IPS-18a (cell line): ENCODE results near the gene SNX13.
"Not testable (repeated sequence)": the region's sequence is repeated elsewhere in the genome, so short reads cannot be mapped to it uniquely, and the experiment has no call there.

Experiments
- H3K27ac ChIP-seq: one replicate; pipeline ENCODE4 v1.5.1; 2013; ENCODE audit warnings: low read length
- H3K27me3 ChIP-seq: one replicate; pipeline ENCODE4 v1.6.1; 2013; ENCODE audit warnings: mild to moderate bottlenecking, low read length; ENCODE audit not compliant: control insufficient read depth, insufficient read depth
- H3K36me3 ChIP-seq: one replicate; pipeline ENCODE4 v1.6.1; 2013; ENCODE audit warnings: low read depth, low read length; ENCODE audit not compliant: control insufficient read depth
- H3K4me1 ChIP-seq: one replicate; pipeline ENCODE4 v1.6.1; 2013; ENCODE audit warnings: low read depth, low read length; ENCODE audit not compliant: control insufficient read depth
- H3K4me3 ChIP-seq: one replicate; pipeline ENCODE4 v1.5.1; 2013; ENCODE audit warnings: low read length
- H3K9ac ChIP-seq: one replicate; pipeline ENCODE4 v1.6.1; 2013; ENCODE audit warnings: mild to moderate bottlenecking, low read length, moderate library complexity
- H3K9me3 ChIP-seq: one replicate; pipeline ENCODE4 v1.6.1; 2013; ENCODE audit warnings: low read depth, low read length; ENCODE audit not compliant: control insufficient read depth

Gene SNX13

DNA sequence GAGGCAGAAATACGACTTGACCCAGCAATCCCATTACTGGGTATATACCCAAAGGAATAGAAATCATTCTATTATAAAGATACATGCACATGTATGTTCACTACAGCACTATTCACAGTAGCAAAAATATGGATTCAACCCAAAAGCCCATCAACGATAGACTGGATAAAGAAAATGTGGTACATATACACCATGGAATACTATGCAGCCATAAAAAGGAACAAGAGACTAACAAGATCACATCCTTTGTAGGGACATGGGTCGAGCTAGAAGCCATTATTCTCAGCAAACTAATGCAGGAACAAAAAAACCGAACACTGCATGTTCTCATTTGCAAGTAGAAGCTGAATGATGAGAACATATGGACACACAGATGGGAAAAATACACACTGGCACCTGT, 31.0 kb downstream of the SNX13 start:
- not testable (repeated sequence) for H3K9me3 ChIP-seq, H3K27ac ChIP-seq, H3K4me1 ChIP-seq, H3K36me3 ChIP-seq, H3K27me3 ChIP-seq, H3K4me3 ChIP-seq, H3K9ac ChIP-seq

GRCh38 chr7:17907014-17907413, 33.3 kb downstream of the SNX13 start:
- Histone ChIP-seq H3K4me3 (no peak overlapping the region), H3K9ac (no peak overlapping the region), H3K27ac (no peak overlapping the region), H3K4me1 (peaks cover 20% of the 10 kb centered on the region), H3K27me3 (no peaks in the 10 kb centered on the region), H3K36me3 (no peaks in the 10 kb centered on the region), H3K9me3 (no peaks in the 10 kb centered on the region)

DNA sequence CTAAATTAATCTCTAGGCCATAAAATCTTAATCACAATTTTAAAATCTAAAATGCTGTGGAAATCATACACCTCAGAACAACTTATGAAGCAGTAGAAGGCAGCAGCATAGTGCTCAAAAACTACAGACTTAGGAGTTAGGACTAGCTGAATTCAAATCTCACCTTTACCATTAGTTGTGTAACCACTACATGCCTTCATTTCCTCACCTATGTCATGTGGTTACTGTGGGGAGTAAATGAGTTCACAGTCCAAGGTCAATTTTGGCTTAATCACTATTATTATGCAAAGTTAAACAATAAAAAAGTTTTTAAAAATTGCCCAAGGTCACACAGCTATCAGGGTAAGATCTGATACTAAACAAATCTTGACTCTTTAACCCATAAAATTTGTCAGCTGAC, 37.0 kb downstream of the SNX13 start:
- peaks cover 27% of the 10 kb centered on the region for H3K4me1 ChIP-seq
- no peak overlapping the region for H3K9ac ChIP-seq
- no peaks in the 10 kb centered on the region for H3K27me3 ChIP-seq
- no peaks in the 10 kb centered on the region for H3K36me3 ChIP-seq
- H3K4me3 ChIP-seq, result no peak overlapping the region
- no peak overlapping the region for H3K27ac ChIP-seq
- no peaks in the 10 kb centered on the region for H3K9me3 ChIP-seq

GRCh38 chr7:17902599-17902998, 37.7 kb downstream of the SNX13 start:
- Histone ChIP-seq H3K27ac (no peak overlapping the region), H3K9me3 (no peaks in the 10 kb centered on the region), H3K4me3 (peak overlapping the region; percentile 11), H3K4me1 (peaks cover 27% of the 10 kb centered on the region), H3K27me3 (no peaks in the 10 kb centered on the region), H3K36me3 (no peaks in the 10 kb centered on the region), H3K9ac (no peak overlapping the region)

DNA sequence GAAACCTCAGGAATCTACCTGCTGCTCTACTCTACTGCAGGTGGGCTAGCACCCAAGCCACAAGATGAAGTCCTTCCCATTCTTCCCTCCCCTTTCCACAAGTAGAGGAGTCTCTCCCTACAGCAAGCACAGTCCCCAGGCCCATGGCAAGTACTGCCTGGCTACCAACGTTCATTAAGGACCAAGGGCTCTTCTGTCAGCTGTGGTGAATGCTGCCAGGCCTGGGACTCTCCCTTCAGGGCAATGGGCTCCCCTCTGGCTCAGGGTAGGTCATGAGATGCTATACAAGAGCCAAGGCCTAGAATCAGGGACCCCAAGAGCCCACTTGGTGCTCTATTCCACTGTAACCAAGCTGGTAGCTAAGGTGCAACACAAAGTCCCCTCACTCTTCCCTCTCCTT, 39.8 kb downstream of the SNX13 start:
- Histone ChIP-seq H3K9me3 (no peaks in the 10 kb centered on the region), H3K4me3 (no peak overlapping the region), H3K27ac (no peak overlapping the region), H3K36me3 (no peaks in the 10 kb centered on the region), H3K9ac (no peak overlapping the region), H3K27me3 (no peaks in the 10 kb centered on the region), H3K4me1 (peaks cover 27% of the 10 kb centered on the region)

DNA sequence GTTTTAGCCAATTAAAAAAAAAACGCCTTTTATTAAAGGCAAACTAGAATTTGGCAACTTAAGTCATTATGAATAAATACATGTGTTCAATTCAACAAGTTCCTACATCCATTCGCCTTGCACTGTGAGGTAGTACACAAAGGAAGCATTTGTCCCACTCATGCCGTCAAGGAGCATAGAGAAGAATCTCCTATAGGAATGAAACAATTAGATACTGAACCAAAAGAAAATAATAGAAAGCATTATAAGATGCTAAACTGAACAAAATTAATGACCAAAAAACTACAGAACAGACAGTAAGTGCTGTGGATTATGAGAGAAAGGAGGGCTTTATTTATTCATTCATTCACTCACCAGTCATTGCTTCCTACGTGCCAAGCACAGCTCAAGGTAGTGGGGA, 42.2 kb downstream of the SNX13 start:
- no peak overlapping the region for H3K9ac ChIP-seq
- no peaks in the 10 kb centered on the region for H3K27me3 ChIP-seq
- no peaks in the 10 kb centered on the region for H3K9me3 ChIP-seq
- no peaks in the 10 kb centered on the region for H3K36me3 ChIP-seq
- H3K4me3 ChIP-seq, result no peak overlapping the region
- no peak overlapping the region for H3K27ac ChIP-seq
- peaks cover 17% of the 10 kb centered on the region for H3K4me1 ChIP-seq

- H3K4me1 ChIP-seq, result peaks cover 10% of the 10 kb centered on the region
- H3K9me3 ChIP-seq, result no peaks in the 10 kb centered on the region
- H3K9ac ChIP-seq, result no peak overlapping the region
- no peaks in the 10 kb centered on the region for H3K27me3 ChIP-seq
- H3K4me3 ChIP-seq, result no peak overlapping the region
- peaks cover 21% of the 10 kb centered on the region for H3K36me3 ChIP-seq
- no peak overlapping the region for H3K27ac ChIP-seq
These were observed 53.0 kb downstream of the SNX13 start for GRCh38 chr7:17887286-17887685.

DNA sequence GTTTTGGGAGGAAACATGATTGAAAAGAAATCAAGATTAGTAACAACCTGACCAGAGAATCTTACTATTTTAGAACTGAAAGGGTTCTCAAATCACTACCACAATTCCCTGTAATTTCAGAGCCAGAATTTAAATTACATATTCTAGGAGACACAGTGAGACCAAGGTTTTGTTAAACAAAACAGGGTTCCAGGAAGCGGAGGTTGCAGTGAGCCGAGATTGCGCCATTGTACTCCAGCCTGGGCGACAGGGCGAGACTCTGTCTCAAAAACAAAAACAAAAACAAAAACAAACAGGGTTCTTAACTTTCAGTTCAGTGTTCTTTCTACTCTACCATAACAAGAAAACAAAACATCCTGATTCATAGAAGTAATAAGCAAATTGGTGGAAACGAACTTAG, 57.6 kb downstream of the SNX13 start:
- H3K4me1 ChIP-seq, result peaks cover 38% of the 10 kb centered on the region
- no peaks in the 10 kb centered on the region for H3K9me3 ChIP-seq
- peaks cover 4% of the 10 kb centered on the region for H3K36me3 ChIP-seq
- peak overlapping the region; percentile 10 for H3K27ac ChIP-seq
- peak overlapping the region; percentile 30 for H3K4me3 ChIP-seq
- H3K27me3 ChIP-seq, result no peaks in the 10 kb centered on the region
- H3K9ac ChIP-seq, result no peak overlapping the region

- no peaks in the 10 kb centered on the region for H3K36me3 ChIP-seq
- no peak overlapping the region for H3K9ac ChIP-seq
- no peaks in the 10 kb centered on the region for H3K9me3 ChIP-seq
- H3K27me3 ChIP-seq, result no peaks in the 10 kb centered on the region
- H3K4me1 ChIP-seq, result peaks cover 49% of the 10 kb centered on the region
- no peak overlapping the region for H3K27ac ChIP-seq
- no peak overlapping the region for H3K4me3 ChIP-seq
These were observed 61.1 kb downstream of the SNX13 start for GRCh38 chr7:17879075-17879661.

DNA sequence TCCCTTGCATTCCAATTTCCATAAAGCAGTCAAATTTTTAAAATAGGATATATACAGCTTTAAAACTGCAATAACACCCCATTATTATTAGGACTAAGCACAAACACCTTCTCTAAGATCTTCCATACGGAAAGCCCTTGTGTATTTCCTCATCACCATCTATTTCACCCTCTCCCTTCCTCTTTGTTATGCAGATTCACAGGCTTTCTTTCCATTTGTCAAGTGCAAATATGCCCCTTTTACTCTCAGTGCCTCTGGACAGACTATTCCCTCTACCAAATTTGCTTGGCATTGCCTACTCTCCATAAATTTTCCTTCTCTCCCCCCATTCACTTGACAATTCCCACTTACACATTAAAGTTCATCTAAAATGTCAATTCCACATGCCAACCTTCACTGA, 61.7 kb downstream of the SNX13 start:
- Histone ChIP-seq H3K27ac (no peak overlapping the region), H3K36me3 (no peaks in the 10 kb centered on the region)

DNA sequence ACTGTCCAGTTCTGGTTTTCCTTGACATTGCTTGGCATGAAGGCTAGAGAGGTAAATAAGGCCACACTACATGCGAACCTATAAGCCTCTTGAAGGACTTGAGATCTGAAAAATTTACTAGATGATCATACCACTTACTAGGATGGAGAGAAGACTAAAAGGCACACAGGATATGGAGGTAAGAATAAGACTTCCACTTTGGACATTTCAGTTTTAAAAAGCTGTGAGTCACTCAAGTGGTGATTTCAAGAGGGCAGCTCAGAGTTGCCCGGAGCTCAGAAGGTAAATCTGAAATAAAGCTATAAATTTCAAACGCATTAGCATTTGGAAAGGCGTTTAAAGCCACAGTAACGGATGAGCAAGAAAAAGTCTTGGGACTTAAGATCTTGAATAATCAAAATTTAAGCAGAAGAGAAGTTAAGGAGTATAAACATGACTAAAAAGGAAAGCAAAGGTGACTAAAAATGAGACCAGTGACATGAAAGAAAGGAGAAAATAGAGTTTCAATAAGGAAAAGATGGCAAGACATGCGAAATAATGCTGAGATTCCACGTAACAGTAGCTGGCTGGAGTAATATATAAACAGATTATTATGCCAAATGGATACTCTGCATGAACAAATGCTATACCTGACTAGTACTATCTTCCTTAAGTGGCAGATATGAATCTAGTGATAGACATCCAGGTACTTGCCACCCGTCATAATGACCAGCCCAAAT, 68.3 kb downstream of the SNX13 start:
- no peak overlapping the region for H3K27ac ChIP-seq
- no peaks in the 10 kb centered on the region for H3K36me3 ChIP-seq
- no peak overlapping the region for H3K9ac ChIP-seq
- H3K9me3 ChIP-seq, result no peaks in the 10 kb centered on the region
- H3K4me3 ChIP-seq, result no peak overlapping the region
- no peaks in the 10 kb centered on the region for H3K27me3 ChIP-seq
- H3K4me1 ChIP-seq, result peaks cover 4% of the 10 kb centered on the region

More for the DNA sequence above, 61.7 kb downstream of the SNX13 start:
- Histone ChIP-seq H3K4me3 (no peak overlapping the region), H3K4me1 (peaks cover 49% of the 10 kb centered on the region), H3K9ac (no peak overlapping the region), H3K9me3 (no peaks in the 10 kb centered on the region), H3K27me3 (no peaks in the 10 kb centered on the region)

GRCh38 chr7:17870406-17870805, 69.9 kb downstream of the SNX13 start:
- no peaks in the 10 kb centered on the region for H3K9me3 ChIP-seq
- no peaks in the 10 kb centered on the region for H3K36me3 ChIP-seq
- H3K4me1 ChIP-seq, result no peaks in the 10 kb centered on the region
- H3K27ac ChIP-seq, result no peak overlapping the region
- H3K9ac ChIP-seq, result no peak overlapping the region
- H3K27me3 ChIP-seq, result no peaks in the 10 kb centered on the region
- no peak overlapping the region for H3K4me3 ChIP-seq
